NT2/D1 (cell line): Measurements from ENCODE around the gene CAMTA1.
"Not testable (repeated sequence)": the region's sequence is repeated elsewhere in the genome, so short reads cannot be mapped to it uniquely, and the experiment has no call there.

Experiments
- DNase-seq: peaks from one replicate; pipeline ENCODE4 v3.0.0-alpha.2; 2011; ENCODE audit warnings: low read depth, low spot score
- H3K27me3 ChIP-seq: 2 replicates; pipeline ENCODE4 v1.6.0; 2011; ENCODE audit warnings: mild to moderate bottlenecking; ENCODE audit not compliant: insufficient read length, insufficient read depth
- H3K36me3 ChIP-seq: 2 replicates; pipeline ENCODE4 v1.6.1; 2011; ENCODE audit warnings: mild to moderate bottlenecking, low read length, mixed read lengths; ENCODE audit not compliant: insufficient read depth, insufficient read length
- H3K4me1 ChIP-seq: 2 replicates; pipeline ENCODE4 v1.5.1; 2011; ENCODE audit not compliant: insufficient read depth, insufficient read length
- H3K4me3 ChIP-seq: 2 replicates; pipeline ENCODE4 v1.5.1; 2011; ENCODE audit warnings: low read depth; ENCODE audit not compliant: insufficient read length
- H3K9ac ChIP-seq: 2 replicates; pipeline ENCODE4 v1.6.0; 2011; ENCODE audit warnings: low read depth; ENCODE audit not compliant: insufficient read length
- H3K9me3 ChIP-seq: 2 replicates; pipeline ENCODE4 v1.5.1; 2011; ENCODE audit warnings: mild to moderate bottlenecking, low read length; ENCODE audit not compliant: insufficient read depth
- SUZ12 ChIP-seq: IDR thresholded peaks from 2 replicates; pipeline ENCODE4 v1.6.1; 2011; ENCODE audit not compliant: insufficient read length, insufficient read depth; ENCODE audit errors: extremely low read depth
- YY1 ChIP-seq: IDR thresholded peaks from 2 replicates; pipeline ENCODE4 v1.6.1; 2011; ENCODE audit not compliant: insufficient read length, insufficient read depth
- ZNF274 ChIP-seq: IDR thresholded peaks from 2 replicates; pipeline ENCODE4 v1.6.1; 2011; ENCODE audit warnings: mild to moderate bottlenecking, low read depth, low read length

Gene CAMTA1, protein sequence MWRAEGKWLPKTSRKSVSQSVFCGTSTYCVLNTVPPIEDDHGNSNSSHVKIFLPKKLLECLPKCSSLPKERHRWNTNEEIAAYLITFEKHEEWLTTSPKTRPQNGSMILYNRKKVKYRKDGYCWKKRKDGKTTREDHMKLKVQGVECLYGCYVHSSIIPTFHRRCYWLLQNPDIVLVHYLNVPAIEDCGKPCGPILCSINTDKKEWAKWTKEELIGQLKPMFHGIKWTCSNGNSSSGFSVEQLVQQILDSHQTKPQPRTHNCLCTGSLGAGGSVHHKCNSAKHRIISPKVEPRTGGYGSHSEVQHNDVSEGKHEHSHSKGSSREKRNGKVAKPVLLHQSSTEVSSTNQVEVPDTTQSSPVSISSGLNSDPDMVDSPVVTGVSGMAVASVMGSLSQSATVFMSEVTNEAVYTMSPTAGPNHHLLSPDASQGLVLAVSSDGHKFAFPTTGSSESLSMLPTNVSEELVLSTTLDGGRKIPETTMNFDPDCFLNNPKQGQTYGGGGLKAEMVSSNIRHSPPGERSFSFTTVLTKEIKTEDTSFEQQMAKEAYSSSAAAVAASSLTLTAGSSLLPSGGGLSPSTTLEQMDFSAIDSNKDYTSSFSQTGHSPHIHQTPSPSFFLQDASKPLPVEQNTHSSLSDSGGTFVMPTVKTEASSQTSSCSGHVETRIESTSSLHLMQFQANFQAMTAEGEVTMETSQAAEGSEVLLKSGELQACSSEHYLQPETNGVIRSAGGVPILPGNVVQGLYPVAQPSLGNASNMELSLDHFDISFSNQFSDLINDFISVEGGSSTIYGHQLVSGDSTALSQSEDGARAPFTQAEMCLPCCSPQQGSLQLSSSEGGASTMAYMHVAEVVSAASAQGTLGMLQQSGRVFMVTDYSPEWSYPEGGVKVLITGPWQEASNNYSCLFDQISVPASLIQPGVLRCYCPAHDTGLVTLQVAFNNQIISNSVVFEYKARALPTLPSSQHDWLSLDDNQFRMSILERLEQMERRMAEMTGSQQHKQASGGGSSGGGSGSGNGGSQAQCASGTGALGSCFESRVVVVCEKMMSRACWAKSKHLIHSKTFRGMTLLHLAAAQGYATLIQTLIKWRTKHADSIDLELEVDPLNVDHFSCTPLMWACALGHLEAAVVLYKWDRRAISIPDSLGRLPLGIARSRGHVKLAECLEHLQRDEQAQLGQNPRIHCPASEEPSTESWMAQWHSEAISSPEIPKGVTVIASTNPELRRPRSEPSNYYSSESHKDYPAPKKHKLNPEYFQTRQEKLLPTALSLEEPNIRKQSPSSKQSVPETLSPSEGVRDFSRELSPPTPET (N-terminal part only)

DNA sequence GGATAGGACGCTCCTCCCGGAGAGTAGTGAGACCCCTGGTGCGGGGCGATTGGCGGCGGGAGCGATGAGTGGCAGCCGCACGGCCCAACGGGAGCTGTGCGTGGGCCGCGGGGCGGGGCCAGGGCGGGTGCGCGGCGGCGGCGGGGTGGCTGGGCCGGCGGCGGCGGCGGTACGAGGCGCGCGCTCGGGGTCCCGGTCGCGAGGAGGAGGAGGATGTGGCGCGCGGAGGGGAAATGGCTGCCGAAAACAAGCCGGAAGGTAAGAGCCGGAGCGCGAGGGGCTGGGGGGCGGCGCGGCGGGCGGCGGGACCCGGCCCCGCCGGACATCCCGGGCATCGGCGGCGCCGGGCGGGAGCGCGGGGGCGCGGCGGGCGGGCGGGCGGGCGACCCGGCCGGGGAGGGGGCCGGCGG is at the start of gene CAMTA1:
TSS of gene CAMTA1 (plus strand) at position 137 of the 410 bp plus-strand sequence. CDS start at position 214, 77 bp downstream.
- no peaks in the 10 kb centered on the region for H3K9me3 ChIP-seq
- peak within 1 kb of the TSS; percentile 58 for H3K4me3 ChIP-seq
- no peaks in the 10 kb centered on the region for H3K4me1 ChIP-seq
- H3K9ac ChIP-seq, result peak within 1 kb of the TSS; percentile 88
- H3K27me3 ChIP-seq, result no peaks in the 10 kb centered on the region
- no peak for DNase-seq
- no peak for TF ChIP-seq SUZ12
- no peak for TF ChIP-seq ZNF274
- TF ChIP-seq YY1, result no peak
- peaks cover 10% of the 10 kb centered on the region for H3K36me3 ChIP-seq

DNA sequence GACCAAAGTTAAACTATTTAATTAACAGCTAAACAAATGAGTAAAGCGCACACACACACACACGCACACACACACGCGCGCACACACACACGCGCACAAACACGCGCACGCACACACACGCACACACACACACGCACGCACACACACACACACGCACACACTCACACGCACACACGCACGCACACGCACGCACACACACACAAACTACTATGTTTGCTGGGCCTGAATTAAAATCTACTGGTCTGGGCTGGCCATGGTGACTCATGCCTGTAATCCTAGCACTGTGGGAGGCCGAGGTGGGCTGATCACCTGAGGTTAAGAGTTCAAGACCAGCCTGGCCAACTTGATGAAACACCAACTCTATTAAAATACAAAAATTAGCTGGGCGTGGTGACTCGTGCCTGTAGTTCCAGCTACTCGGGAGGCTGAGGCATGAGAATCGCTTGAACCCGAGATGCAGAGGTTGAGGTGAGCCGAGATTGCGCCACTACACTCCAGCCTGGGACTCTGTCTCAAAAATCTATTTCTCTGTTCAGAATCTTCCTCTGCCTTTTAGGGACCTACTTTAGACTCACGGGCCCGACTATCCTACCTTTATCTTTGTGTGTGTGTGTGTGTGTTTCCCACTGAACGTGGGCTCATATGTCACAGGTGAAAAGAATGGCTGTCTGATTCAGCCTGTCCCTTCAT is 46.1 kb upstream of the CAMTA1 start:
- no peak for DNase-seq
- Histone ChIP-seq H3K9ac (no peak overlapping the region), H3K27me3 (no peaks in the 10 kb centered on the region), H3K9me3 (no peaks in the 10 kb centered on the region), H3K4me1 (peaks cover 5% of the 10 kb centered on the region), H3K4me3 (no peak overlapping the region), H3K36me3 (no peaks in the 10 kb centered on the region)
- no peak for TF ChIP-seq ZNF274
- no peak for TF ChIP-seq YY1
- no peak for TF ChIP-seq SUZ12

DNA sequence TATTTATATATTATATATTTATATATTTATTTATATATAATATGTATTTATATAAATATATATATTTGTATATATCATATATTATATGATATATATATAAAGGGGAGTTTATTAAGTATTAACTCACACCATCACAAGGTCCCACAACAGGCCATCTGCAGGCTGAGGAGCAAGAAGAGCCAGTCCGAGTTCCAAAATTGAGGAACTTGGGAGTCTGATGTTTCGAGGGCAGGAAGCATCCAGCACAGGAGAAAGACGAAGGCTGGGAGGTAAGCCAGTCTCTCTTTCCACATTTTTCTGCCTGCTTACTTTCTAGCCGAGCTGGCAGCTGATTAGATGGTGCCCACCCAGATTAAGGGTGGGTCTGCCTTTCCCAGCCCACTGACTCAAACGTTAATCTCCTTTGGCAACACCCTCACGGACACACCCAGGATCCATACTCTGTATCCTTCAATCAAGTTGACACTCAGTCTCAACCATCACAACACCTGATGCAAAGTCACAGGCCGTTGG is 42.5 kb upstream of the CAMTA1 start:
- H3K36me3 ChIP-seq, H3K27me3 ChIP-seq, H3K4me1 ChIP-seq, DNase-seq, H3K4me3 ChIP-seq, H3K9me3 ChIP-seq, H3K9ac ChIP-seq: not testable (repeated sequence)

DNA sequence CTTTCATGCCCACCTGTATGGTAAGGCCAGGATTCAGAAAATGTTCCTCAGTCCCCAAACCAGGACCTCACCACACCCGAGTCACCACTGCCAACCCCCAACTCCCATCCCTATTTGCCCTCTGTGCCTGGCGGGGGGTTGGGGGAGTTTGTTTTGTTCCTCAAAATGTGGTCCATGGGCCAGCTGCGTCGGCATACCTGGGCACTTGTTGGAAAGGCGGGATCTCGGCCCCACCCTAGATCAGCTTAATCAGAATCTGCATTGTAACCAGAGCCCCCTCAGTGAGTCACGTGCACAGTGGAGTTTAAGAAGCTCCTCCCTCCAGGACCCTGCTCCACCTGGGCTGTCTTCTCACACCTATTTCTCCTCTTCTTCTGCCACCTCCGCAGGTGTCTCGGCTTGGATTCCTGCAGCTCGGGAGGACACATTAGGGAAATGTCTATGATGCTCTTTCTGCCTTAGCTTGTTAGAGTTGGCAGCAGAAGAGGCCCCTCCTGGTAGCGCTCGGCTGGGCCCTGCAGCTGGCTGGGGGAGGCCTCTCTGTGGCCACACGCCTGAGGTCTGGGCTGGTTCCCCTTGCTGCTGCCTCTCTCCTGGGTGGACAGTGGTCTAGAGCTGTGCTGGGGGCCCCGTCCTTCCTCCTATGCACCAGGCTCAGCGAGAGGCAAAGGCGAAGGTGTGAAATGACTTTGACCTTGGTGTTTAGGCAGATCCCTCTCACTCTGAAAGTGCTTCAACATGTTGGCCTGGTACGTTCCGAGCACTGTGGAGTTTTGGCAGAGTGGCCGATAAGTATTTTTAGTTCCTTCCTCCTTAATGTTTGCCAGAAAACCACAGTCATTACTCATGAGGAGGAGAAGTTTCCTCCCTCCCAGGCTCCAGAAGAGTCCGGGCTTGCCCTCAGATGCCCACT is 41.8 kb upstream of the CAMTA1 start:
- DNase-seq, result no peak
- Histone ChIP-seq H3K27me3 (no peaks in the 10 kb centered on the region), H3K36me3 (no peaks in the 10 kb centered on the region), H3K9ac (no peak overlapping the region), H3K4me3 (no peak overlapping the region), H3K4me1 (peaks cover 2% of the 10 kb centered on the region), H3K9me3 (no peaks in the 10 kb centered on the region)
- TF ChIP-seq ZNF274 (no peak), YY1 (no peak)

DNA sequence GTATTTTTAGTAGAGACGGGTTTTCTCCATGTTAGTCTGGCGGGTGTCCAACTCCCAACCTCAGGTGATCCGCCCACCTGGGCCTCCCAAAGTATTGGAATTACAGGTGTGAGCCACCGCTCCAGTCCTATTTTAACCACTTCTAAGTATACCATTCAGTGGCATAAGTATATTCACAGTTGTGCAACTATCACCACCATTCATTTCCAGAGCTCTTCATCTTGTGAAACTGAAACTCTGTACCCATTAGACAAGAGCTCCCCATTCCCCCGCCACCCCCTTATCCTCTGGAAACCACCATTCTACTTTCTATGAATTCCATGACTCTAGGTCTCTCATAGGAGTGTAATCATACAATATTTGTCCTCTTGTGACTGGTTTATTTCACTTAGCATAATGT is 40.2 kb upstream of the CAMTA1 start:
- TF ChIP-seq ZNF274, result no peak
- no peak for TF ChIP-seq SUZ12
- no peak for TF ChIP-seq YY1
- Histone ChIP-seq H3K36me3 (no peaks in the 10 kb centered on the region), H3K4me3 (no peak overlapping the region), H3K9ac (no peak overlapping the region), H3K9me3 (no peaks in the 10 kb centered on the region), H3K27me3 (no peaks in the 10 kb centered on the region), H3K4me1 (peaks cover 2% of the 10 kb centered on the region)
- no peak for DNase-seq

DNA sequence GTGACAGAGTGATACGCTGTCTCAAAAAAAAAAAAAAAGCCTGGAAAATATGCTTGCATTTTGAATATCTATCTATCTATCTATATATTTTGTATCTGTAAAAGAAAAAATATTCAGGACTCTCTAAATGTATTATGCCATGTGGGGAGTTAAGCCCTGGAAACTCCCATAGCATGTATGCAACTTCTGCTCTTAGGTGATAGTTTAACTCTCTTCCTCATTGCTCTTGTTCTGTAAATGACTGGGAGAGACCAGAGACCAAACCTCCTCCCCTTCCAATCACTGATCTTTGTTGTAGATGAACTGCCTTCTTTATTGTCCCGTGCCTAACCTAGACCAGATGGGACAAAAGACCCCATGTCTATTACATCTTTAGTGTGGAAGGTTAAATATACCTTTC is 37.6 kb upstream of the CAMTA1 start:
- Histone ChIP-seq H3K4me1 (peaks cover 2% of the 10 kb centered on the region), H3K4me3 (no peak overlapping the region), H3K9ac (no peak overlapping the region), H3K36me3 (no peaks in the 10 kb centered on the region), H3K9me3 (no peaks in the 10 kb centered on the region), H3K27me3 (no peaks in the 10 kb centered on the region)
- no peak for TF ChIP-seq ZNF274
- no peak for TF ChIP-seq YY1
- no peak for TF ChIP-seq SUZ12
- no peak for DNase-seq
